ENCODE measurements around the gene MAP1LC3B2.
A peak's percentile ranks its signal among the peaks of the same experiment; 100 is the strongest.

MAP1LC3B2 gene

DNA sequence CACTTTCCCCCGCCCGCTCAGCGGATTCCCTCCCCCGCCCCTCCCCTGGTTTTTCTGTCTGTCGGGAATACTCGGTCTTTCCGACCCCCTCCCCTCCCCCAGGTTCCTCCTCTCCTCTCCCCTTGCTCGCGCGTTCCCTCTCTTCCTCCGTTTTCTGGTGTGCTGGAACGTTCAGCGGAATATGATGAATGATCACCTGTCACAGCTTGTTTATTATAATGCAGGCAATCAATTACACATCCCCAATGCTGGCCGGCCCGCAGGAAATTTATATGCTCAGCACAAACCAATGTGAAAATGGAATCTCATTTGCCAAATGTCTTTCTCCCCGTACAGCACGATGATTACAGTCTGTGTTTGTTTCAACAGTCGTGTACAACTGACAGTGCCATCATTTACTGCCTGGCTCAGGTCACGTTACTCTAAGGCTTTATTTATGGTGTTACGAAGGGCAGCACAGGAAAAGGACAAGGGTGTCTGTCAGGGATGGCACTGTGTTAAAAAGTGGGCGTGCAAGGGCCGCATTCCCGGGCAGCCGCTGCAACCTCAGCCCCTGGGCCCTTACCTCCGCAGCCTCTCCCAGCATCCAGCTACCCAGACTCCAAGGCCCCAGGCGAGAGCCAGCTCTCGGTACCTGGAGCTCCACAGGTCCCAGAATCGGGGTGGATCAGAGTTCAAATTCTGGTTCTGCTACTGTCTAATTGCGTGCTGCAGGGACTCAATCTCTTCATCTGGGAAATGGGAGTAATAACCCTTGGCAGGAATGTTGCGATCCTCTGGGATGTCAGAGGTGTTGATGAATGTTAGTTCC, 24.7 kb upstream of the MAP1LC3B2 start:
- Histone ChIP-seq H3K4me3 (replicated peaks; ENCODE audit: insufficient read depth, low read length) (peak overlapping the region; percentile 47), H3K27me3 (ENCODE audit: insufficient read depth, poor library complexity, severe bottlenecking) (no peaks in the 10 kb centered on the region), H3K27ac (replicated peaks) (no peak overlapping the region)
- TF ChIP-seq GABPA (IDR thresholded peaks at IDR 0.05; ENCODE audit: low read depth) (no peak), POLR2AphosphoS5 (IDR thresholded peaks at IDR 0.05; ENCODE audit: low read depth) (no peak), SPI1 (IDR thresholded peaks at IDR 0.05; ENCODE audit: borderline replicate concordance, low read depth) (no peak)
- TF ChIP-seq, protein P1, sequence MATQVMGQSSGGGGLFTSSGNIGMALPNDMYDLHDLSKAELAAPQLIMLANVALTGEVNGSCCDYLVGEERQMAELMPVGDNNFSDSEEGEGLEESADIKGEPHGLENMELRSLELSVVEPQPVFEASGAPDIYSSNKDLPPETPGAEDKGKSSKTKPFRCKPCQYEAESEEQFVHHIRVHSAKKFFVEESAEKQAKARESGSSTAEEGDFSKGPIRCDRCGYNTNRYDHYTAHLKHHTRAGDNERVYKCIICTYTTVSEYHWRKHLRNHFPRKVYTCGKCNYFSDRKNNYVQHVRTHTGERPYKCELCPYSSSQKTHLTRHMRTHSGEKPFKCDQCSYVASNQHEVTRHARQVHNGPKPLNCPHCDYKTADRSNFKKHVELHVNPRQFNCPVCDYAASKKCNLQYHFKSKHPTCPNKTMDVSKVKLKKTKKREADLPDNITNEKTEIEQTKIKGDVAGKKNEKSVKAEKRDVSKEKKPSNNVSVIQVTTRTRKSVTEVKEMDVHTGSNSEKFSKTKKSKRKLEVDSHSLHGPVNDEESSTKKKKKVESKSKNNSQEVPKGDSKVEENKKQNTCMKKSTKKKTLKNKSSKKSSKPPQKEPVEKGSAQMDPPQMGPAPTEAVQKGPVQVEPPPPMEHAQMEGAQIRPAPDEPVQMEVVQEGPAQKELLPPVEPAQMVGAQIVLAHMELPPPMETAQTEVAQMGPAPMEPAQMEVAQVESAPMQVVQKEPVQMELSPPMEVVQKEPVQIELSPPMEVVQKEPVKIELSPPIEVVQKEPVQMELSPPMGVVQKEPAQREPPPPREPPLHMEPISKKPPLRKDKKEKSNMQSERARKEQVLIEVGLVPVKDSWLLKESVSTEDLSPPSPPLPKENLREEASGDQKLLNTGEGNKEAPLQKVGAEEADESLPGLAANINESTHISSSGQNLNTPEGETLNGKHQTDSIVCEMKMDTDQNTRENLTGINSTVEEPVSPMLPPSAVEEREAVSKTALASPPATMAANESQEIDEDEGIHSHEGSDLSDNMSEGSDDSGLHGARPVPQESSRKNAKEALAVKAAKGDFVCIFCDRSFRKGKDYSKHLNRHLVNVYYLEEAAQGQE (IDR thresholded peaks at IDR 0.05; ENCODE audit: insufficient replicate concordance, low read depth) = no peak
- TF ChIP-seq, protein P2, sequence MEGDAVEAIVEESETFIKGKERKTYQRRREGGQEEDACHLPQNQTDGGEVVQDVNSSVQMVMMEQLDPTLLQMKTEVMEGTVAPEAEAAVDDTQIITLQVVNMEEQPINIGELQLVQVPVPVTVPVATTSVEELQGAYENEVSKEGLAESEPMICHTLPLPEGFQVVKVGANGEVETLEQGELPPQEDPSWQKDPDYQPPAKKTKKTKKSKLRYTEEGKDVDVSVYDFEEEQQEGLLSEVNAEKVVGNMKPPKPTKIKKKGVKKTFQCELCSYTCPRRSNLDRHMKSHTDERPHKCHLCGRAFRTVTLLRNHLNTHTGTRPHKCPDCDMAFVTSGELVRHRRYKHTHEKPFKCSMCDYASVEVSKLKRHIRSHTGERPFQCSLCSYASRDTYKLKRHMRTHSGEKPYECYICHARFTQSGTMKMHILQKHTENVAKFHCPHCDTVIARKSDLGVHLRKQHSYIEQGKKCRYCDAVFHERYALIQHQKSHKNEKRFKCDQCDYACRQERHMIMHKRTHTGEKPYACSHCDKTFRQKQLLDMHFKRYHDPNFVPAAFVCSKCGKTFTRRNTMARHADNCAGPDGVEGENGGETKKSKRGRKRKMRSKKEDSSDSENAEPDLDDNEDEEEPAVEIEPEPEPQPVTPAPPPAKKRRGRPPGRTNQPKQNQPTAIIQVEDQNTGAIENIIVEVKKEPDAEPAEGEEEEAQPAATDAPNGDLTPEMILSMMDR (IDR thresholded peaks at IDR 0.05; ENCODE audit: insufficient read depth, low read length) = no peak
- DNase-seq (ENCODE audit: low read depth in 1 of 2, low spot score in 1 of 2) = no peak

DNA sequence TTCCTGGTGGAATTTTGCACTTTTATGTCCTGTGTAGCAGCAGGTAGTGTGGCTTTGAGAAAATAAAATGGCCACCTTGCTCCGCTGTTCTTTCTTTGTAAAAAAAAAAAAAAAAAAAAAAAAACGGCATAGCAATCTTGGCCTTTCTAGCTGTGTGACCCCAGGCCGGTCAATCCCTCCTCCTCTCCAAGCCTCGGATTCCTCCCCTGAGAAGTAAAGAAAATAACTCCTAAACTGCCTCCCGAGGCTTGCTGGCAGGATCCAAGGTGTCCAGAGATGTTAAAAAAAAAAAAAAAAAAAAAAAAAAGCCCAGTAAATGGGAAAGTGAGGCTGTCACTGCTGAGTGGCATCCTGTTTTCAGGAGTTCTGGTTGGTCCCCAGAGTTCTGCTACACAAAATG, 23.9 kb upstream of the MAP1LC3B2 start:
- Histone ChIP-seq H3K4me3 (replicated peaks; ENCODE audit: insufficient read depth, low read length) (no peak overlapping the region), H3K27me3 (ENCODE audit: insufficient read depth, poor library complexity, severe bottlenecking) (no peaks in the 10 kb centered on the region), H3K27ac (replicated peaks) (no peak overlapping the region)
- DNase-seq (ENCODE audit: low read depth in 1 of 2, low spot score in 1 of 2) = no peak
- TF ChIP-seq POLR2AphosphoS5 (IDR thresholded peaks at IDR 0.05; ENCODE audit: low read depth) (no peak), SPI1 (IDR thresholded peaks at IDR 0.05; ENCODE audit: borderline replicate concordance, low read depth) (no peak), GABPA (IDR thresholded peaks at IDR 0.05; ENCODE audit: low read depth) (no peak)
- TF ChIP-seq, protein P2 (IDR thresholded peaks at IDR 0.05; ENCODE audit: insufficient read depth, low read length) = no peak
- TF ChIP-seq, protein P1 (IDR thresholded peaks at IDR 0.05; ENCODE audit: insufficient replicate concordance, low read depth) = no peak

DNA sequence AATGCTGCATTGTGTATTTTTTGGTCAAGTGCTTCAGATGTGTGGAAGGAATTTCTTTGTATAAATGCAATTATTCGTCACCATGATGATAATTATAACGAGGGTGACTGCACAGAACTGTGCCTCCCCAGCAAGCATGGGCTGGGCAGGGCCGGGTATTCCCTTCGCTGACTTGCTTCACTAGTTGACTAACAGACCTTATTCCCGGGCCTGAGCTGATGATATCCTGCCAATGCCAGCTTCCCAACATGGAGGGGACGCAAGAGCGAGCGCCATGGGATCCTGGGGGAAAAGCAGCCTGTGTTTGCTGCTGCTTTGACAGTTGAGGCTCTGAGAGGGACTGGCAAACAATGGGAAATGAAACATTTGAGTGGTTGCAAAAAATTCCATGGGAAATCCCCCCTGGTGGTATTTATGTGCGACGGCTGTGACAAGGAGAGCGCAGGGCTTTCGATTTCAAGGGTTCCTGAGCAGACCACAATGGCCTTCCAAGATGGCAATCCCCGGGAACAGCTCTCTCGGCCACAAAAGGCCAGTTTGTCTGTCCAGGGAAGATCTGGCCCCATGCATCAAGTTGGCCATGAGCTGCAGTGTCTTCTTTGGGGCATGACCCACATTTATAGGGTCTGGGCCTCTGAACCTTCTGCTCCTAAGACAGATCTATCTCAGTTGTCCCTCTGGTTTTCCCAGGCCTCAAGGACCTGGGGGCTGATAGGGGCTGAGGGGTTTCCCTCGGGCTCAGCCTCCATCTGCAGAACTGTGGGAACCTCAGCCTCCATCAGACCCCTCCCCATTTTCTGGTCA, 21.9 kb upstream of the MAP1LC3B2 start:
- DNase-seq (ENCODE audit: low read depth in 1 of 2, low spot score in 1 of 2) = no peak
- Histone ChIP-seq H3K27ac (replicated peaks) (no peak overlapping the region), H3K4me3 (replicated peaks; ENCODE audit: insufficient read depth, low read length) (no peak overlapping the region), H3K27me3 (ENCODE audit: insufficient read depth, poor library complexity, severe bottlenecking) (no peaks in the 10 kb centered on the region)
- TF ChIP-seq, protein P1 (IDR thresholded peaks at IDR 0.05; ENCODE audit: insufficient replicate concordance, low read depth) = no peak
- TF ChIP-seq POLR2AphosphoS5 (IDR thresholded peaks at IDR 0.05; ENCODE audit: low read depth) = no peak
- TF ChIP-seq, protein P2 (IDR thresholded peaks at IDR 0.05; ENCODE audit: insufficient read depth, low read length) = no peak
- TF ChIP-seq GABPA (IDR thresholded peaks at IDR 0.05; ENCODE audit: low read depth) = no peak
- no peak for TF ChIP-seq SPI1 (IDR thresholded peaks at IDR 0.05; ENCODE audit: borderline replicate concordance, low read depth)
